ENCODE data around the gene KSR2. TPM values are rescaled to one million over a fixed set of nuclear protein-coding genes. Genes with fewer than 3 reads are reported as not detected.

KSR2 gene
- total and polyA plus RNA-seq, 2 of the 13 experiments (the other 11 are each of a cell fraction or from before 2014, with no cell fraction given): 0.02 TPM; not detected in 1

DNA sequence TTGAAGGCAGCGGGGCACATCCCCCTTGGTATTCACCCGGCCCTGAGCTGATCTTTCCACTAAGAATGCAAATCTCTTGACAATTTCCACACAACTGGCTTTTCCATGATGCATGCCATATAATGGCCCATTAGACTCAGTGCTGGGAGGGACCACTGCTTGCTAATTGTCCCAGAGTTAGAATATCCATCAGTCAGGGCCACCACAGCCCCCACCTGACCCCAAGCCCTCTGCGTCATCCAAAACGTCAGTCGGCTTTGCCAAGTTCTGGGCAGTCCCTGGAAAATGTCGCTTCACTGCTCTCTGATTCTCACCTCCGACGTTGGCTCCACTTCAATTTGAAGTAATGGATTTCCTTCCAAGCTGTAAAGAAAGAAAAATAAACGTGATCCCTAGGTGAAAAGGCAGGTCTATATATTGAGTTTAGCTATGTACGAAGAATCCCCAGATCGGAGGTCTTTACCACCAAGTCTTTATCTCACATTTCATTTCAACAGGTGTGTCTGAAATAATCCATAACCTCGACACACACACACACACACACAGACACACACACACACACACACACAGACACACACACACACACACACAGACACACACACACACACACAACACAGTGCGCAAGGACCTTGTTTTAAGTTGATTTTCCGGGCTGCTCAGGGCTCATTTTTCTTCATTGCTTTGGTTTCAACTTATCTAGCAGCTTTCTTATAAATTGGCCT is 441.9 kb downstream of the KSR2 start:
- in situ Hi-C loops (cut with HindIII; ENCODE audit: extremely low pct_ligation_motif_present, low pct_unique_long_range_greater_than_20kb): no loop called here
- Histone ChIP-seq H3K36me3 (replicated peaks in 1 of 2; ENCODE audit: control insufficient read depth in 1 of 2, insufficient read depth in 2 of 2, low read length in 2 of 2) (no peaks in the 10 kb centered on the region), H3K9ac (ENCODE audit: insufficient read depth, low read depth, low read length) (no peak overlapping the region), H2AFZ (ENCODE audit: low read length) (no peak overlapping the region), H3K4me1 (ENCODE audit: insufficient read depth, low read length) (no peaks in the 10 kb centered on the region), H4K20me1 (ENCODE audit: insufficient read depth, low read length) (no peaks in the 10 kb centered on the region), H3K4me2 (ENCODE audit: low read depth, low read length) (no peak overlapping the region), H3K27me3 (ENCODE audit: control insufficient read depth in 1 of 2, insufficient read depth in 2 of 2, low read length in 2 of 2) (0 out of 5 replicates have a peak, but pooled peaks cover 0 to 3% of the 10 kb centered on the region in 2 experiments), H3K79me2 (ENCODE audit: insufficient read depth, low read length) (no peaks in the 10 kb centered on the region), H3K9me3 (ENCODE audit: low read length) (no peaks in the 10 kb centered on the region), H3K4me3 (replicated peaks in 1 of 3; ENCODE audit: insufficient read depth in 1 of 3, low read depth in 2 of 3, low read length in 3 of 3) (no peak overlapping the region), H3K27ac (ENCODE audit: extremely low read length, insufficient read depth, low read length) (no peak overlapping the region)
- ATAC-seq (no peak), FAIRE-seq (no peak), DNase-seq (ENCODE audit: low spot score) (no peak)
- no TSS peak for BruUV-seq (replicated peaks)
- intact Hi-C loops (cut with micrococcal nuclease; ENCODE audit: unreplicated experiment): no loop called here
- ChIA-PET POLR2A (no interaction called here), CTCF (ENCODE audit: low intra/inter-chr PET ratio, low total read pairs) (no interaction called here)
- 54% methylated on average over 14 of the region's 14 CpGs for WGBS (ENCODE audit: low lambda C conversion rate)
- TF ChIP-seq, protein P1, sequence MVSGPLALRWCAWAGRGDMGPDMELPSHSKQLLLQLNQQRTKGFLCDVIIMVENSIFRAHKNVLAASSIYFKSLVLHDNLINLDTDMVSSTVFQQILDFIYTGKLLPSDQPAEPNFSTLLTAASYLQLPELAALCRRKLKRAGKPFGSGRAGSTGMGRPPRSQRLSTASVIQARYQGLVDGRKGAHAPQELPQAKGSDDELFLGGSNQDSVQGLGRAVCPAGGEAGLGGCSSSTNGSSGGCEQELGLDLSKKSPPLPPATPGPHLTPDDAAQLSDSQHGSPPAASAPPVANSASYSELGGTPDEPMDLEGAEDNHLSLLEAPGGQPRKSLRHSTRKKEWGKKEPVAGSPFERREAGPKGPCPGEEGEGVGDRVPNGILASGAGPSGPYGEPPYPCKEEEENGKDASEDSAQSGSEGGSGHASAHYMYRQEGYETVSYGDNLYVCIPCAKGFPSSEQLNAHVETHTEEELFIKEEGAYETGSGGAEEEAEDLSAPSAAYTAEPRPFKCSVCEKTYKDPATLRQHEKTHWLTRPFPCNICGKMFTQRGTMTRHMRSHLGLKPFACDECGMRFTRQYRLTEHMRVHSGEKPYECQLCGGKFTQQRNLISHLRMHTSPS (CRISPR knock-in tag; IDR thresholded peaks at IDR 0.05; ENCODE audit: low read depth): no peak
- no peak for TF ChIP-seq MYC (CRISPR knock-in tag; IDR thresholded peaks at IDR 0.05; ENCODE audit: borderline replicate concordance)
- no peak for TF ChIP-seq SP140L (CRISPR knock-in tag; IDR thresholded peaks at IDR 0.05; ENCODE audit: borderline replicate concordance)
- no peak for TF ChIP-seq KDM3A (CRISPR knock-in tag; IDR thresholded peaks at IDR 0.05; ENCODE audit: low read depth)
- TF ChIP-seq ZNF780A (CRISPR knock-in tag; IDR thresholded peaks at IDR 0.05): no peak
- TF ChIP-seq, protein P2, sequence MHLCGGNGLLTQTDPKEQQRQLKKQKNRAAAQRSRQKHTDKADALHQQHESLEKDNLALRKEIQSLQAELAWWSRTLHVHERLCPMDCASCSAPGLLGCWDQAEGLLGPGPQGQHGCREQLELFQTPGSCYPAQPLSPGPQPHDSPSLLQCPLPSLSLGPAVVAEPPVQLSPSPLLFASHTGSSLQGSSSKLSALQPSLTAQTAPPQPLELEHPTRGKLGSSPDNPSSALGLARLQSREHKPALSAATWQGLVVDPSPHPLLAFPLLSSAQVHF (CRISPR knock-in tag; IDR thresholded peaks at IDR 0.05): no peak
- no peak for TF ChIP-seq ZNF3 (CRISPR knock-in tag; IDR thresholded peaks at IDR 0.05)
- no peak for TF ChIP-seq TCF7 (IDR thresholded peaks at IDR 0.05; ENCODE audit: low read depth)
- TF ChIP-seq, protein P3, sequence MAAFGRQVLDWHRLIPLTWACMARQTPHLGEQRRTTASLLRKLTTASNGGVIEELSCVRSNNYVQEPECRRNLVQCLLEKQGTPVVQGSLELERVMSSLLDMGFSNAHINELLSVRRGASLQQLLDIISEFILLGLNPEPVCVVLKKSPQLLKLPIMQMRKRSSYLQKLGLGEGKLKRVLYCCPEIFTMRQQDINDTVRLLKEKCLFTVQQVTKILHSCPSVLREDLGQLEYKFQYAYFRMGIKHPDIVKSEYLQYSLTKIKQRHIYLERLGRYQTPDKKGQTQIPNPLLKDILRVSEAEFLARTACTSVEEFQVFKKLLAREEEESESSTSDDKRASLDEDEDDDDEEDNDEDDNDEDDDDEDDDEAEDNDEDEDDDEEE (CRISPR knock-in tag; IDR thresholded peaks at IDR 0.05): no peak
- no peak for TF ChIP-seq GPN1 (CRISPR knock-in tag; IDR thresholded peaks at IDR 0.05; ENCODE audit: borderline replicate concordance)
- no peak for TF ChIP-seq ZNF143 (CRISPR knock-in tag; IDR thresholded peaks at IDR 0.05)
- TF ChIP-seq, protein P4, sequence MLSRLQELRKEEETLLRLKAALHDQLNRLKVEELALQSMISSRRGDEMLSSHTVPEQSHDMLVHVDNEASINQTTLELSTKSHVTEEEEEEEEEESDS (CRISPR knock-in tag; IDR thresholded peaks at IDR 0.05; ENCODE audit: borderline replicate concordance): no peak
- TF ChIP-seq ZSCAN12 (CRISPR knock-in tag; IDR thresholded peaks at IDR 0.05): no peak
- no peak for TF ChIP-seq PRPF4 (IDR thresholded peaks at IDR 0.05; ENCODE audit: low read depth, low read length, poor library complexity, severe bottlenecking)
- no peak for TF ChIP-seq PHF5A (CRISPR knock-in tag; IDR thresholded peaks at IDR 0.05; ENCODE audit: low read depth, unreplicated experiment)
- TF ChIP-seq PAWR (CRISPR knock-in tag; IDR thresholded peaks at IDR 0.05; ENCODE audit: borderline replicate concordance): no peak
- no peak for TF ChIP-seq HNRNPH1 (optimal IDR thresholded peaks at IDR 0.05; ENCODE audit: low read depth, low read length)
- TF ChIP-seq ZNF383 (CRISPR knock-in tag; IDR thresholded peaks at IDR 0.05; ENCODE audit: borderline replicate concordance): no peak
- no peak for TF ChIP-seq SOX6 (IDR thresholded peaks at IDR 0.05)
- no peak for TF ChIP-seq SOX6 (CRISPR knock-in tag; IDR thresholded peaks at IDR 0.05)
- no peak for TF ChIP-seq GTF2F1 (IDR thresholded peaks at IDR 0.05; ENCODE audit: low read length)

Data from HepG2 (cell line).